ENCODE results near the gene GPR89A. TPM values are rescaled to one million over a fixed set of nuclear protein-coding genes. Genes with fewer than 3 reads are reported as not detected.
A peak's percentile ranks its signal among the peaks of the same experiment; 100 is the strongest.
"Not testable (repeated sequence)": the region's sequence is repeated elsewhere in the genome, so short reads cannot be mapped to it uniquely, and the experiment has no call there.

The GPR89A gene
- polyA plus RNA-seq (2012; ENCODE audit: low read depth, missing spikeins), result 10.0 TPM

DNA sequence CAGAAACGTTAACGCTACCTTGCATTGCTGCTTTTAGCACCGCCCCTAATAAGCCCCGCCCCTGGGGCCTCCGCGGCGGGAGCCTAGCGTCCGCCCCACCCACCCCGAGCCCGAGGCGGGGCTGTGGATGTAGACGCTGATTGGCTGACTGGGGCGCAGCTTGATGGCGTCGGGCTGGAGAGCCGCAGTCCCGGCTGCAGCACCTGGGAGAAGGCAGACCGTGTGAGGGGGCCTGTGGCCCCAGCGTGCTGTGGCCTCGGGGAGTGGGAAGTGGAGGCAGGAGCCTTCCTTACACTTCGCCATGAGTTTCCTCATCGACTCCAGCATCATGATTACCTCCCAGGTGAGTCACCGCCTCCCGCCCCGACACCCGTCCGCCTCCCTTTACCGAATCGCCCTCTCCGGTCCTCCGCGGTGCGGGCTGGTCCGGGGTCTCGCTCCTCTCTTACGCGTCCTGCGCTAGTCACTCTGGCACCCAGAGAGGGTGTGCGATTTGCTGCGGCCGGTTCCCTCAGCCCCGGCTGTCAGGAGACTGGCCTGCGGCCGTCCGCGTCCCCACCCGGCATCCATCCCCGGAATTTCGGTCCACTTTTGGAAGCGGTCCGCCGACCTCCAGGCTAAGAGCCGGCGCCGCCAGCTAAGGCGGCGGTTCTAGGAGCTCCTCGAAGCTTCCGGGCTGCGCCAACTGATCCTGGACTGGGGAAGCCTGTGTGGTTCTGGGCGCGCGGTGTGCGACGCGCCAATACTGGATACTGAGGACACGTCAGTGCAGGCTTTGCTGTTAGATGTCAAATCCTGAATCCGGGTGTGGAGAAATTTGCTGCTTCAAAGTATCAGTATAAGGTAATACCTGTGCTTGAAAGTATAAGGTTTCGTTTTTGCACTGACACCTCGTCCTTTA, at the start of gene GPR89A:
GPR89A (plus strand) TSS at position 156 of the 901 bp plus-strand sequence; CDS start at position 302, 146 bp downstream.
- TF ChIP-seq TAF1 (IDR thresholded peaks at IDR 0.05; ENCODE audit: low read depth, low read length) (peak; percentile 78; the same call in 1 of the 2 replicates), POLR2A (IDR thresholded peaks at IDR 0.05; ENCODE audit: low read depth, low read length) (peak; percentile 88), POLR2AphosphoS5 (IDR thresholded peaks at IDR 0.05; ENCODE audit: low read depth, low read length) (peak; percentile 83), POU2F2 (IDR thresholded peaks at IDR 0.05; ENCODE audit: low read depth, low read length) (peak; percentile 45; the same call in 1 of the 2 replicates)
- DNase-seq (ENCODE audit: insufficient read length, low spot score), result peak; percentile 60
- FAIRE-seq, result peak; percentile 94

DNA sequence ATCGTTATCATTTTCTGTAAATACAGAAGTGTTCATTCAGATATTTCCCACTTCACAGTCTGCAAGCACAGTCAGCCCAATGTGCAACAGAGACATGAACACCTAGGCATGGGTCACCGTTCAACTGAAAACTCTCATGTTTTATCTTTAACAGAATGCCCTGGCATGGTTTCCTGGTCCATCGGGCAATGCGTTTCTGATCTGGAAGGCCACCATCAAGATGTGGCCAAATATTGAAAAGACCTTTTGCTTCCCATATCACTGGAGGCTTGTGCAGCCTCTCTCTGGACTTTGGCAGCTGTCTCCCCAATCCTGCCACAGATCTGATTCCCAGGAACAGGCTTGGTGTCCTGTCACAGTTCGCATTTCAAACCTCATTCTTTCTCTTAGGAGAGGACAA, 21.0 kb upstream of the GPR89A start:
- not testable (repeated sequence) for FAIRE-seq; DNase-seq (ENCODE audit: insufficient read length, low spot score)

DNA sequence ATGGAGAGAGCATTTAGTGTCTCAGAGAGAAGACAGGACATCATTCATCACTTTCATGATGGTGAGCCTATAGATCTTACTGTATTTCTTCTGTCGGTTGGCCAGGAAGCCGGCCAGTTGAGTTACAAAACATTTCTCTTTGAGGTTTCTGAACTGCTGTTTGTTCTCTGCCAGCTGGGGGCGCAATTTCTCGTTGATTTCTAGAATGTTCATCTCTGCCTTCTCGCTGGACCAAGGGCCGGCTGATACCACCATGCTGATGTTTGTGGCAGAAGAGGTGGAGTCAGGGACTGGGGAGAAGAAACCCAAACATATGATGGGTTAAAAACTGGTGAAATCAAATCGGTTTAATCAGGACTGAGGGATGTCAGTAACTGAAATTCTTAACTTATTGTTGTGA, 17.0 kb upstream of the GPR89A start:
- not testable (repeated sequence) for DNase-seq (ENCODE audit: insufficient read length, low spot score); FAIRE-seq

DNA sequence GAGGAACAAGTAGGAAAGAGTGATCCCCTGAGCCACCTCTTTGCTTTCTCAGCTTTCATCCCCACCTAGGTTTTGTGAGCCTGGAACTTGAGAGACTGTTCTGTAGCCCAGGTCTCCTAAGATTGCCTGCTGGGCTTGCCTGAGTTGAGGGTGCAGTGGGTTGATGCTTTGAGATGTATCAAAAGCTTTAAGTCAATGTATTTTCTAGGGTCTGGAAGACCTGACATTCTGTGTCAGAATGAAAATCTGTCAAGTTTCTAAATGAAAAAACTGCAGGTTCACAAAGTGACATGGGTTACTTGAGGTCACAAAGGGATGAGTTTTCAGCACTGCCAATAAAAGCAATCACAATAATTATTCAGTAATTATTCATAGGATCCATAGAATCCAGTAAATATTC, 15.4 kb upstream of the GPR89A start:
- DNase-seq (ENCODE audit: insufficient read length, low spot score); FAIRE-seq: not testable (repeated sequence)

DNA sequence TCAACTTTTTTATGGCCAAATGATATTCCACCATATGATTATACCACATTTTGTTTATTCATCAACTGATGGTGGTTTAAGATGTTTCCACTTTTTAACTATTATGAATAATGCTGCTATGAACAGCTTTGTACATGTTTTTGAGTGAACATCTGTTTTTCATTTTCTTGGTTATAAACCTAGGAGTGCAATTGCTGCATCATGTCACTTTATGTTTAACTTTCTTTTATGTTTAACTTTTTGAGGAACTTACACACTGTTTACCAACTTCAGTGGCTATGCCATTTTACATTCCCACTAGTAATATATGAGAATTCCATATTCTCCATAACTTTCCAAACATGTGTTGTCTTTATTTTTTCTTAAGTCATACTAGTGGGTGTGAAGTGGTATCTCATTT, 12.4 kb upstream of the GPR89A start:
- not testable (repeated sequence) for FAIRE-seq

DNA sequence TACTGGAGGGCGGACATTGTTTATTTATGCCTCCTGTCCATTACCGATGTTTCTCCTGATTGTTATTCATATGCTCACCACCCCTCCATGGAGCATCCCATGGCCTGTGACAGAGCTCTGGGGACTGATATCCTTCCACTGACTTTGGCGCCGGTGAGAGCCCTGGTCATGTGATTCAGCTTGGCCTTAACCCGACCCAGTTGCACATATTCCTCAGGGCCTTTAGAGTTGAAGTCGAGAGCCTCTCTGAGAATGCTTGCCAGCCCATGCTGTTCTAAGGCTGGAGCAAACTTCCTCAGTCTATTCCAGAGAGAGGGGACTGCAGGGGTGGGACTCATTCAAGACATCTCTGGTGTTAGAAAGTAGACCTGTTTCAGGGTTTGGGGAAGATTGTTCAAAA, 11.6 kb upstream of the GPR89A start:
- DNase-seq (ENCODE audit: insufficient read length, low spot score); FAIRE-seq: not testable (repeated sequence)

More for the DNA sequence above, 12.4 kb upstream of the GPR89A start:
- not testable (repeated sequence) for DNase-seq (ENCODE audit: insufficient read length, low spot score)

DNA sequence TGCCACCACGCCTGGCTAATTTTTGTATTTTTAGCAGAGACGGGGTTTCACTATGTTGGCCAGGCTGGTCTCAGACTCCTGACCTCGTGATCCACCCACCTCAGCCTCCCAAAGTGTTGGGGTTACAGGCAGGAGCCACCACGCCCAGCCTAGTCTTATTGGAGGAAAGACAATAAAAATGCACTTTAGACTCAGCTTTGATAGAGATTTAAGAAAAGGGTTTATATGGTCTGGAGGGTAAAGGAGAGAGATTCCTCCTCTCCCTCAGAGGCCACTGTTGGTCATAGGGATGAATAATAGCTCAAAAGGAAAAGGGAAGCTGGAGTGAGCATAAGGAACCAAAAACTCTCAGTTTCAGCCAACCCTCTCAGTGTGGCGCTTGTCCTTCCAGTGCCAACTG, 8.4 kb upstream of the GPR89A start:
- TF ChIP-seq SPI1 (IDR thresholded peaks at IDR 0.05; ENCODE audit: low read depth, low read length), result 0 out of 2 replicates have a peak, but pooled peaks have one; percentile 15
- not testable (repeated sequence) for DNase-seq (ENCODE audit: insufficient read length, low spot score); FAIRE-seq

DNA sequence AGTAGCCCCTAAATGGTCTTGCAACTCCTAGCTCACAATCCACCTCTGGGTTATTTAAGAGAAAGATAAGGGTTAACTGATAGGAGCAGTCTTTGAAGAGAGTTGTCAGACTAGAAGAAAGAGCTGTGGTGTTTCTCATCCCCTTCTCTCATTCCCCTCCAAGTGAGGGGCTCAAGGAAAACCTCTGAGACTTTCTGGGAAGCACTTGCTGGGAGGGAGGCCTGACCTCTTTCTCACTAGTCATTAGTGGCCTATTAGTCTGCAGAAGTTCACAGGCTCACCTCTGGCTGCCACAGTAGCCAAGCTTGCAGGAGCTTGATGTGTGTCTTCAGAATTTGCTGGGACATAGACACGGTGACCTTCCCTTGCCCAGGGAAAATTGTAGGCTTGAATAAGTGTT, 6.2 kb upstream of the GPR89A start:
- FAIRE-seq, result no peak
- no peak for TF ChIP-seq TAF1 (IDR thresholded peaks at IDR 0.05; ENCODE audit: low read depth, low read length)
- TF ChIP-seq POU2F2 (IDR thresholded peaks at IDR 0.05; ENCODE audit: low read depth, low read length), result no peak
- TF ChIP-seq POLR2AphosphoS5 (IDR thresholded peaks at IDR 0.05; ENCODE audit: low read depth, low read length), result no peak
- TF ChIP-seq SPI1 (IDR thresholded peaks at IDR 0.05; ENCODE audit: low read depth, low read length), result no peak
- TF ChIP-seq PAX5 (IDR thresholded peaks at IDR 0.05; ENCODE audit: insufficient read depth, low read length, severe bottlenecking), result no peak
- no peak for TF ChIP-seq POLR2A (IDR thresholded peaks at IDR 0.05; ENCODE audit: low read depth, low read length)
- no peak for DNase-seq (ENCODE audit: insufficient read length, low spot score)

DNA sequence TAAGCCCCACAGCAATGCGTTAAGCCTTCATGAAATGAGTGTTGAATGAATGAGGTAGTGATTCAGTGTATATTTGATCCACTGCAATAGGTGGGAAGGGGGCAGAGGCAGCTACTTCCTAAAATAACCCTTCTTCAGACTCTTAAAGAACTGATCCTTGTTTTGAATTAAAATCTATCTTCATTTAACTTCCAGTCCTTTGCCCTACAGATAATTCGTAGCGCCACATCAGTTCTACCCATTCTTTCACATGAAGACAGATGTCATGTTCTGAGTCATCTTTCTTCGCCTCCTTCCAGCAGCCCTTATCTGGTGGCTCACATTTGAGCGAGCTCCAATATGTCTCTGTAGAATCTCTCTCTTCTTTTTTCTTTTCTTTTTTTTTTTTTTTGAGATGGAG, 948 bp upstream of the GPR89A start:
- not testable (repeated sequence) for DNase-seq (ENCODE audit: insufficient read length, low spot score); FAIRE-seq

DNA sequence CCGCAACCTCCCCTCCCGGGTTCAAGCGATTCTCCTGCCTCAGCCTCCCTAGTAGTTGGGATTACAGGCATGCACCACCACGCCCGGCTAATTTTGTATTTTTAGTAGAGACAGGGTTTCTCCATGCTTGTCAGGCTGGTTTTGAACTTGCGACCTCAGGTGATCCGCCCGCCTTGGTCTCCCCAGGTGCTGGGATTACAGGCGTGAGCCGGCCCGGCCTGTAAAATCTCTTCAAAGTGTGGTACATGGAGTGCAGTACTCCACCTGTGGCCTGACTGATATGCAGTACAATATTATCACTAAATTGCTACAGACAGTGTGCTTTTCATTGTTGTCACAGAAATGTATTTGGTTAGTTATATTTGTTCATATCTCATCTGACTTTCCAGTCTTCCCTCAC, 499 bp upstream of the GPR89A start:
- DNase-seq (ENCODE audit: insufficient read length, low spot score); FAIRE-seq: not testable (repeated sequence)

DNA sequence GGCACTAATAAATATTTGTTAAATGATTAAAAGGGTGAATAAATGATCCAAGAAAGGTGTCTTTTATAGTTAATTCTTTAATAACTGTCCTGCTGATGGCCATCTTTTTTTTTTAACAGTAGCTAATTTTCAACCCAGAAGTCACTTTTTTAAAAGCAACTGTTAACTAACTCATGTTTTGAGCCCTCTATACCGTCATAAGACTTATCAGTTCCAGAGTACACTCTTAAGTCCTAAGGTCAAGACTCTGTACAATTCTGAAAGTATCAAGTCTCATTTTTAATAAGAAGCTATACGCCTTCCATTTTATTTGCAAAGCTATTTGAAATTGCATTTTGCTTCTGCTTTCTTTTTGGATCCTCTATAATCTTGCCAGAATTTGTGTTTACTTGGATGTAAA, 3.0 kb downstream of the GPR89A start:
- DNase-seq (ENCODE audit: insufficient read length, low spot score); FAIRE-seq: not testable (repeated sequence)

DNA sequence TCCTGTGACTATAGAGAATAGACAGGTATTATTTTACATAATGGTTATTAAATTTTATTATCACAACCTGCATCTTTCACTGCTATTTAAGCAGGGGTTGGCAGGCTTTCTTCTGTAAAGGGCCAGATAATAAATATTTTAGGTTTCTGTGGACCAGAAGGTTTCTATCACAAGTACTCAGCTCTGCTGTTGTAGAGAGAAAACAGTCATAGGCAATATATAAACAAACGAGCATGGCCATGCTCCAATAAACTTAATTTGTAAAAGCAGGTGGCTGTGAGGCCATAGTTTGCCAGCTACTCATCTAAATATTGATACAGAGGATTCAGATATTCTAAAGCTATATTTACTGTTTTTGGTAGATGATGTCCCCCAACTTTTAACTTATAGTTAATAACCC, 12.3 kb downstream of the GPR89A start:
- FAIRE-seq; DNase-seq (ENCODE audit: insufficient read length, low spot score): not testable (repeated sequence)

DNA sequence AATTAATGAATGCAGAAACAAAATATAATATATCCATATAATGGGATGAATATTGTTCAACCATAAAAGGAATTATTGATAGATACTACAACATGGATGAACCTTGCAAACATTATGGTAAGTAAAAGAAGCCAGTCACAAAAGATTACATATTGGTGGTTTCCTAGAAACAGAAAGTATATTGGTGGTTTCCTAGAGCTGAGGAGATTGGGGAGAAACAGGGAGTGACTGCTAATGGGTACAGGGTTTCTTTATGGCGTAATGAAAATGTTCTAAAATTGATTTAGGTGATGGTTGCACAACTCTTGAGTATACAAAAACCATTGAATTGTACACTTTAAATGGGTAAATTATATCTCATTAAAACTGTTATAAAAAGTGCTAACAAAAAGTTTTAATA, 14.4 kb downstream of the GPR89A start:
- FAIRE-seq; DNase-seq (ENCODE audit: insufficient read length, low spot score): not testable (repeated sequence)

DNA sequence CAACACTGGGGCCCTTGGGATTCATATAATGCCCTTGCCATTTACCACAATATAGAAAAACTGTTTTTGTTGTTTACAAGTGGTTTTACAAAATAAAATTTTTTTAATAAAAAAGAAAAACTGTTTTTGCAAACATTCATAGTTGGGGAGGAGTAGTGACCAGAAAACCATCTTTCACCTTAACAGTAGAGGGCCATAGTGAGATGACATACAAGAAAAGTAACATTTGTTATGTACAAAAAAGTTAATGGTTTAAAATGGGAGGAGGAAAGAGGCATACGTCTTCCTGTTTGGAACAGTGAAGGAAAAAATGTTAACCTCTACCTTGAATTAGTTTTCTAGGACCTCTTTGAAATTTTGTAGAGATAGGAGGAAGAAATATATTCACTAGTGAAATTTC, 28.4 kb downstream of the GPR89A start:
- not testable (repeated sequence) for DNase-seq (ENCODE audit: insufficient read length, low spot score); FAIRE-seq

DNA sequence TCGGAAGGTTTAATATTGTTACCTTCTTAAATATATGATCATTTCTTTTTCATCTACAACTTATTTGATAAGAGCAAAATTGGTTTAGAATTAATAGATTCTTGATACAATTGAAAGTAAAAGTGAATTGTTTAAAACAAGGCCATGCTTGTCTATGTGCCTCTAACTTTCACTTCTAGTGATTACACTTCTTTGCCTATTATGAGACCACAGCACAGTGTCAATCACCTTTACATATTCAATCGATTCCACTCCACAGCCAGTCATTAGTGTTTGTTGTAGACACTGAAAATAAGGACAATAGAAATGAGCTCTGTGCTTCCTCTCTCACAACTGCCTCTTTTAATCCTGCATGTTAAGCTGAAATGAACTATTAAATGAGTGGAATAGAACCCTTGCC, 34.1 kb downstream of the GPR89A start:
- FAIRE-seq; DNase-seq (ENCODE audit: insufficient read length, low spot score): not testable (repeated sequence)

DNA sequence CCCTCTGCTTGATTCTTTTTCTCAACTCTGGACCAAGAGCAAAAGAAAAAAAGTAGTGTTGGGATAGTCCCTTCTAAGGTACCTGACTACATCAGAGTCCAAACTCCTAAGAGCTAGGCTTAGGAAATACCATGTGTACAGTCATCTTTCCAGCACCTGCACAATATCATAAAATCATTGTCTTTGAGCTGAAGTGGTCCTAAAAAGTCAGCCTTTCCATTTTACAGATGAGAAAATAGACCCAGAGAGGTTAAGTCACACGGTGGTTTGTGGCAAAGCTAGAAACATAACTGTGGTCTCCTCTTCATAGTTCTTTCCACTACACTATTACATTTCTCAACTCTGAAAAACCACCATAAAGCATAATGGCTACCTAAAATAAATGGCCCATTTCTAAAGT, 36.2 kb downstream of the GPR89A start:
- FAIRE-seq; DNase-seq (ENCODE audit: insufficient read length, low spot score): not testable (repeated sequence)

DNA sequence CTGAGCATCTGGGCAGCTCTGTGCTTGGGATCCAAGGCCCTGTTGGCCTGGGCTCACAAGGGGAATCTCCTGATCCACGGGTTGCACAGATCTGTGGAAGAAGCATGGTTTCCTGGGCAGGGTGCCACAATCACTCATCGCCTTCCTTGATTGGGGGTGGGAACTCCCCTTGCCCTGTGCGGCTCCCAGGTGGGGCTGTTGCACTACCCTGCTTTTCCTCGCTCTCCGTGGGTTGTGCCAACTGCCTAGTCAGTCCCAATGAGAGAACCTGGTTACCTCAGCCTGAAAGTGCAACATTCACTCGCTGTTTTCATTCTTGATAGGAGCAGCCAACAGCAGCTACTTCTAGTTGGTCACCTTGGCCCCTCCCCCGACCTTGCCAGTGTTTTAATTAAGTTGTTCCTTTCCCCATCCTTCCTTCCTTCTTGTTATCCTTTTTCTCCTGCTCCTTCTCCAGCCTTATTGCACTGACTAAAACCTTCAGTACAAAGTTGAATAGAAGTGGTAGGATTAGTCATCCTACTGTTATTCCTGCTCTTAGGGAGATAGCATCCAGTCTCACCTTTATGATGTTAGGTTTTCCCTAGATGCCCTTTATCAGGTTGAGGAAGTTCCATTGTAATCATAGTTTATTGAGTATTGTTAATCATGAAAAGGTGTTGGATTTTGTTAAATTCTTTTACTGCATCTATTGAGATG, 48.6 kb downstream of the GPR89A start:
- FAIRE-seq; DNase-seq (ENCODE audit: insufficient read length, low spot score): not testable (repeated sequence)

DNA sequence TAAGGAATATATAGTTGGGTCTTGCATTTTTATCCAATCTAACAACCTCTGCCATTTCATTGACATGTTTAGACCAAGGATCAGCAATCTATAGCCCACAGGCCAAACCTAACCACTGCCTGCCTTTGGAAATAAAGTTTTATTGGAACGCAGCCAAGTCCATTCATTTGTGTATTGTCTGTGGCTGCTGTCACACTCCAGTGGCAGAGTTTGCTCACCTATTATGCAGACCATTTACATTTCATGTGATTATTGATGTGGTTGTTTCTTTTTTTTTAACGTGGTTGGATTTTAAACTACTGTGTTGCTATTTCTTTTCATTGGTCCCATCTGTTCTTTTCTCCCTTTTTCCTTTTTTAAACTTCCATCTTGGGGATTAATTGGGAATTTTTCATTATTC, 54.7 kb downstream of the GPR89A start:
- not testable (repeated sequence) for DNase-seq (ENCODE audit: insufficient read length, low spot score); FAIRE-seq

All from GM12891 (cell line).